HL-60 (cell line): ENCODE data around the gene PTPRN2.

Source experiments
- CTCF ChIP-seq: IDR thresholded peaks from one replicate; pipeline ENCODE4 v1.5.1; 2011; ENCODE audit warnings: low read length, control low read depth, inconsistent platforms; ENCODE audit not compliant: insufficient read depth
- GABPA ChIP-seq: IDR thresholded peaks from 2 replicates; pipeline ENCODE4 v1.6.1; 2012; ENCODE audit warnings: low read depth
- POLR2AphosphoS5 ChIP-seq: IDR thresholded peaks from 2 replicates; pipeline ENCODE4 v1.6.1; 2012; ENCODE audit warnings: low read depth
- REST ChIP-seq: IDR thresholded peaks from 2 replicates; pipeline ENCODE4 v1.6.1; 2012; ENCODE audit warnings: low read depth; ENCODE audit not compliant: insufficient replicate concordance

- TF ChIP-seq CTCF (no peak), REST (no peak), POLR2AphosphoS5 (no peak), GABPA (no peak)
These were observed 1021.0 kb downstream of the PTPRN2 start for GRCh38 chr7:157566631-157567006.
